Peyer's patch (tissue), 4 donors: ENCODE data around the gene IFNA21.

Source experiments
- CTCF ChIP-seq, 6 experiments: fragments of 450-650 bp in 4 of 6; fragments of 200-600 bp in 2 of 6; sonication (generic) in 1 of 6; IDR thresholded peaks; one replicate each; pipeline ENCODE4 v1.5.1; 2017 to 2019; ENCODE audit warnings: antibody characterized with exemption in 6 of 6, mild to moderate bottlenecking in 3 of 6, moderate library complexity in 1 of 6
- POLR2A ChIP-seq, 2 donors: fragments of 450-650 bp; IDR thresholded peaks; one replicate each; pipeline ENCODE4 v1.5.1; 2017; ENCODE audit warnings: antibody characterized with exemption in 2 of 2, mild to moderate bottlenecking in 2 of 2, moderate library complexity in 2 of 2

- TF ChIP-seq CTCF (IDR thresholded peaks at IDR 0.05) (no peak), POLR2A (IDR thresholded peaks at IDR 0.05) (no peak)
Measured at GRCh38 chr9:21119093-21119770, 47.2 kb downstream of the IFNA21 start.
